Measurements from ENCODE around the gene EYA2.

Gene EYA2

DNA sequence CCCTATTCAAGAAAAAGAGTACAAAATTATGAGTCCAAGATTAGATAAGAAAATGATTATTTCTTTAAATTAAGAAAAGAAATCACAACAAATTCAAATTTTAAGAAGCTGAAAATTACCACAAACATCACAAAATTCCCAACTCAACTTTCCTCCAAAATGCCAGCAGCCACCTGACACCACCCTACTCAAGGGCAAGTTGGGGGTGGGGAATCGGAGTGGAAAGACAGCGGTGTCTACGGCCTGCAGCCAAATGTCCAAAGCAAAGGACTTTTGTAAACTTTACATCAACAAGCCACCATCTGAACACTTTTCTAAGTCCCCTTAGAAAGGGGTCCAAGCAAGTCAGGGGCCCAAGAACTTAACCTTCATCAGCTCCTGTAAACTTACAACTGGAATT, 1.6 kb upstream of the EYA2 start:
- no peak for DNase-seq (ENCODE audit: low read depth)
- TF ChIP-seq, protein P1, sequence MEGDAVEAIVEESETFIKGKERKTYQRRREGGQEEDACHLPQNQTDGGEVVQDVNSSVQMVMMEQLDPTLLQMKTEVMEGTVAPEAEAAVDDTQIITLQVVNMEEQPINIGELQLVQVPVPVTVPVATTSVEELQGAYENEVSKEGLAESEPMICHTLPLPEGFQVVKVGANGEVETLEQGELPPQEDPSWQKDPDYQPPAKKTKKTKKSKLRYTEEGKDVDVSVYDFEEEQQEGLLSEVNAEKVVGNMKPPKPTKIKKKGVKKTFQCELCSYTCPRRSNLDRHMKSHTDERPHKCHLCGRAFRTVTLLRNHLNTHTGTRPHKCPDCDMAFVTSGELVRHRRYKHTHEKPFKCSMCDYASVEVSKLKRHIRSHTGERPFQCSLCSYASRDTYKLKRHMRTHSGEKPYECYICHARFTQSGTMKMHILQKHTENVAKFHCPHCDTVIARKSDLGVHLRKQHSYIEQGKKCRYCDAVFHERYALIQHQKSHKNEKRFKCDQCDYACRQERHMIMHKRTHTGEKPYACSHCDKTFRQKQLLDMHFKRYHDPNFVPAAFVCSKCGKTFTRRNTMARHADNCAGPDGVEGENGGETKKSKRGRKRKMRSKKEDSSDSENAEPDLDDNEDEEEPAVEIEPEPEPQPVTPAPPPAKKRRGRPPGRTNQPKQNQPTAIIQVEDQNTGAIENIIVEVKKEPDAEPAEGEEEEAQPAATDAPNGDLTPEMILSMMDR (IDR thresholded peaks at IDR 0.05; ENCODE audit: low read depth, low read length): no peak
- TF ChIP-seq POLR2A (IDR thresholded peaks at IDR 0.05; ENCODE audit: extremely low read depth, insufficient read length): no peak
- H3K4me3 ChIP-seq (ENCODE audit: low read depth, low read length): no peak overlapping the region

DNA sequence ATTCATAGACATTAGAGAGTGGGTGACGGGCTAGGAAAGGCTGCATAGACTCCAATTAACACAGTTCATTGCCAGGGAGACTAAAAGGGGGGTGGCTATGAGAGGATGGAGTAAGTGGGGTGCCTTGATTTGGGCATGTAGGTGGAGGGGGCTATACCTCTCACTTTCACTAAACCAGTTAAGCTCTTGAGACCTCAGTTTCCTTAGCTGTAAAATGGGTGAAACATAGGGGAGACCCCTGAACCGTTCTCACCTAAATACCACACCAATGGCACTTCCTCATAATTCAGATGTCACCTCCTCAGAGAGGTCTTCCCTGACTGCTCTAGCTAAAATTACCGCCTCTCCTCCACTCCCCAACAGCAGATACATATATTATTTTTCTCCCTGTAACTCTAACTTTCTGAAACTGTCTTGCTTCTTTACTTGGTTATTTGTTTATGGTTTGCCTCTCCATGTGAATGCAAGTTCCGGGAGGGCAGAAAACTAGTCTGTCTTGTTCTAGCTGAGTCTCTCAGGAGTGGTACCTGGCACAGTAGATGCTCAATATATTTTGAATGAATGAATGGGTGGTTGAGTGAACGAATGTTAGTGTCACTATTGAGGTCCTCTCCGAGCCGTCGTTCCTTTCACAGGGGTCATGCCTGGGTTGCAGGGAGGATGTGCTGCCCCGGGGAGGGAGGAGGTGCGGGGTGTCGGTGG, 615 bp upstream of the EYA2 start:
- H3K4me3 ChIP-seq (ENCODE audit: low read depth, low read length): no peak overlapping the region
- TF ChIP-seq MYC (IDR thresholded peaks at IDR 0.05; ENCODE audit: low read depth, low read length): no peak
- DNase-seq (ENCODE audit: low read depth): no peak

DNA sequence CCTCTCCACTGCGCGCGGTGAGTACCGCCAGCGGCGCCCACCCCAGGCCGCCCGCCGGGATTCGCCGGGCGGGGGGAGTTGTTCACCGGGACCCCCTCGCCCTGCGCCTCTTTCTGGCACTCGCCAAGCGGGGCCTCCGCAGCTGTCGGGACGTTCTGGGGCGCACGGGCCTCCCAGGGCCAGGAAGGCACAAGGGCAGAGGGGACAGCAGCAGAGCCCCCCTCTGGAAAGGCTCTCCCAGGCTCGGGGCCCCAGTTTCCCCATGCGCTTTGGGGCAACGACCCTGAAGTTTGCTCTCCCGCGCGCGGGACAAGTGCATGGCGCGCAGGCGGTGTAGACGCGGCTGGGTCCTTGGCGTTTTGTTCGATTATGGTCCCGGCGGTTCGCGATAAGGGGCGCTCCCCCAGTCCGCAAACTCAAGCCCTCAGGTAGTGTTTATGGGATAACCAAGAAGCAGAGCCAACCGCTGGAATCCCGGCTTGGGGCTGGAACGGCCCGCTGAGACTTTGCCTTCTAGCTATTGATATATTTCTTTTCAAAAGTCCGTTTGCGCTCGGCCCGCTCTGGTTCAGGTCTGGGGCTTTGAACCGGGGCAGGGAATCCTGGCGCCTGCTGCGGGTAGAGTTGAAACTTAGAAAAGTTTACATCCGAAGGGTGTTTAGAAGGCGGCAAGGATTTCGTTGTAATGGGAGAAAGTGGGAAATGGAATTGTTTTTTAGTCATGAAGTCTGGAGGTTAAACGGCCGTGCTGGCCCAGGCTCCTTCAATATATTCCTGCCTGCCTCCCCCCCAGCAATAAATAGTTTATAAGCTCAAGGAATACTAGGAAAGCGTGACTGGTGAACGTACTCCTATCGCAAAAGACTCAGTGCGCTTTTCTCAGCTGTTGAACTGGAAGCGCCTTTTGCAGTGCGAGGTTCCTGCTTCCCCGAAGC, 595 bp downstream of the EYA2 start:
- no peak overlapping the region for H3K4me3 ChIP-seq (ENCODE audit: low read depth, low read length)
- TF ChIP-seq MYC (IDR thresholded peaks at IDR 0.05; ENCODE audit: low read depth, low read length) (no peak), POLR2A (IDR thresholded peaks at IDR 0.05; ENCODE audit: extremely low read depth, insufficient read length) (no peak)
- TF ChIP-seq, protein P2, sequence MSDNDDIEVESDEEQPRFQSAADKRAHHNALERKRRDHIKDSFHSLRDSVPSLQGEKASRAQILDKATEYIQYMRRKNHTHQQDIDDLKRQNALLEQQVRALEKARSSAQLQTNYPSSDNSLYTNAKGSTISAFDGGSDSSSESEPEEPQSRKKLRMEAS (IDR thresholded peaks at IDR 0.05; ENCODE audit: low read depth, low read length): no peak
- TF ChIP-seq, protein P1 (IDR thresholded peaks at IDR 0.05; ENCODE audit: low read depth, low read length): no peak
- DNase-seq (ENCODE audit: low read depth): no peak

DNA sequence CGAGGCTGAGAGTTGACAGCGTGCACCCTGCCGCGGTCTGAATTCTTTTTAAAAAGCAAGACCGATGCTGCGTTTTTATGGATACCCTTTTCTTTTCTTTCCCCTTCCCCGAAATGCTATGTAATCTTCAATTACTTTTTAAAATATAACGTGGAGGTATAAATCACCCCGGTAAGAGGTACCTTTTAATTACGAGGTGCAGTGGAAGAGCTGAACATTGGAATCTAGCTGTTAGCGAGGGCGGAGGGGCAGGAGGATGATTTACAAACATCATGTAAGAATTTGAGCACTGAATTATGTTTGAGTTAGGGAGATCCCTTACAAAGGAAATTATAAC, 1.2 kb downstream of the EYA2 start:
- no peak for DNase-seq (ENCODE audit: low read depth)
- H3K4me3 ChIP-seq (ENCODE audit: low read depth, low read length): no peak overlapping the region
- TF ChIP-seq, protein P2 (IDR thresholded peaks at IDR 0.05; ENCODE audit: low read depth, low read length): no peak
- TF ChIP-seq POLR2A (IDR thresholded peaks at IDR 0.05; ENCODE audit: extremely low read depth, insufficient read length): no peak
- TF ChIP-seq, protein P1 (IDR thresholded peaks at IDR 0.05; ENCODE audit: low read depth, low read length): no peak
- TF ChIP-seq MYC (IDR thresholded peaks at IDR 0.05; ENCODE audit: low read depth, low read length): no peak

DNA sequence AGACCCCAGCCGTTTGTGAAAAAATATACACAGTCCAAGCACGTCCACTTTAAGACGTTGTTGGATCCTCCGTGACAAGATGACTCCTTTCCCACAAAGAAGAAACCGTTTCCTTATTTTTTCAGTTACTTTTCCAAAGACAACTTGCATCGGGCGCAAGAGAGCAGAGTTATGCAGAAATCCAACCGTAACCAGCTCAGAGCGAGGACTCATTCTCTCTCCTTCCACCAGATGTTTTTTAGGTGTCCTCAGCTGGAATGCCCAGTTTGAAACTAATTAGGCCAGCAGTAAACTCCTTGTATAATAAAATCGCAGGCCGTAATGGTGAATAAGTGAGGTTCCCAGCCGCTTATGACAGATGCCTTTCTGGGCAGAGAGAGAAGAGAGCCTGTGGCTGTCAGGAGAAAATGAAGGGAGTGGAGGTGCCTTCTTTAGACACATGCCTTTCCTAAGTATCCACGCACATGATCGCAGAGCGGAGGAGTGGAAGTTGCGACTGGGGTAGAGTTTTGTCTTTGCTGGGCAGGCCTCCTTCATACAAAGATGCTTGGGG, 2.8 kb downstream of the EYA2 start:
- no peak for DNase-seq (ENCODE audit: low read depth)
- TF ChIP-seq, protein P1 (IDR thresholded peaks at IDR 0.05; ENCODE audit: low read depth, low read length): no peak
- no peak for TF ChIP-seq POLR2A (IDR thresholded peaks at IDR 0.05; ENCODE audit: extremely low read depth, insufficient read length)
- no peak for TF ChIP-seq MYC (IDR thresholded peaks at IDR 0.05; ENCODE audit: low read depth, low read length)
- TF ChIP-seq, protein P2 (IDR thresholded peaks at IDR 0.05; ENCODE audit: low read depth, low read length): no peak
- H3K4me3 ChIP-seq (ENCODE audit: low read depth, low read length): no peak overlapping the region

DNA sequence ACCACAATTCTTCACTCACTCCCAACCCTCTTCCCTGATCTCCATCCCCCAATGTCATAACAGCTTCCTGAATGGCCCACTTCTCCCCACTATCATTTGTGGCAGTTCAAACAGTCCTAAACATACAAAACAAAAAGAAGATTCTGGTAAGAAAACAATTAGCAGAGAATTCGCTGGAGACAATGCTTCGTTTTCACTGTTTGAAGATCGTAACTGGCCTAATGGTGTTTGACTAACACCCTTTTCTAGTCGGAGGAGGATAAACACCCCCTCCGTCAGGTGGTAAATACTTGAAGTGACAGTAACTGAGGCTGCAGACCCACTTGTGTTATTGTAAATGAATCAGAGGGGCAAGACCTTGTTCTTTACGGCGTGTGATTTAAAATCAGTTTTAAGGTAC, 3.8 kb downstream of the EYA2 start:
- no peak for DNase-seq (ENCODE audit: low read depth)
- H3K4me3 ChIP-seq (ENCODE audit: low read depth, low read length): no peak overlapping the region
- TF ChIP-seq, protein P1 (IDR thresholded peaks at IDR 0.05; ENCODE audit: low read depth, low read length): no peak
- TF ChIP-seq, protein P2 (IDR thresholded peaks at IDR 0.05; ENCODE audit: low read depth, low read length): no peak
- TF ChIP-seq POLR2A (IDR thresholded peaks at IDR 0.05; ENCODE audit: extremely low read depth, insufficient read length) (no peak), MYC (IDR thresholded peaks at IDR 0.05; ENCODE audit: low read depth, low read length) (no peak)

Data from NB4 (cell line).